Measurements from ENCODE around the gene OSBPL3.

GRCh38 chr7:24826662-24827020 is 153.3 kb downstream of the OSBPL3 start:
- no peak for TF ChIP-seq CTCF (conservative IDR thresholded peaks at IDR 0.05 in 1 of 2, IDR thresholded peaks at IDR 0.05 in 1 of 2; ENCODE audit: low read depth in 1 of 2, low read length in 2 of 2)
- TF ChIP-seq EZH2 (IDR thresholded peaks at IDR 0.05; ENCODE audit: low read length, missing control alignments) = no peak

Data from fibroblast of lung (primary cell).